Gastrocnemius medialis (tissue), 4 donors: ENCODE results near the gene CCDC27. TPM values are rescaled to one million over a fixed set of nuclear protein-coding genes. Genes with fewer than 3 reads are reported as not detected.

ENCODE experiments used
- ATAC-seq, 2 donors: fragments of 150-250 bp; one replicate each; pipeline ENCODE4 v1.9.1; 2016
- DNase-seq, 2 donors: peaks; one replicate each; pipeline ENCODE4 v3.0.0-alpha.2; 2019
- H3K27ac ChIP-seq, 4 donors: fragments of 200-600 bp; sonication (generic); 1 replicate in 1 of 4; 2 replicates in 3 of 4; pipeline ENCODE4 v1.5.1; 2016 to 2018; ENCODE audit warnings: mild to moderate bottlenecking in 2 of 4, moderate library complexity in 1 of 4
- H3K27me3 ChIP-seq, 3 donors: fragments of 200-600 bp; sonication (generic) in 2 of 3; 1 replicate in 1 of 3; 2 replicates in 2 of 3; pipeline versions ENCODE4 v1.5.1 to v1.6.0; 2016 to 2019; ENCODE audit warnings: mild to moderate bottlenecking in 1 of 3, moderate library complexity in 1 of 3
- H3K36me3 ChIP-seq, 2 donors: fragments of 200-600 bp; sonication (generic) in 1 of 2; one replicate each; pipeline ENCODE4 v1.5.1; 2017 to 2018
- H3K4me1 ChIP-seq, 2 donors: fragments of 200-600 bp; sonication (generic) in 1 of 2; one replicate each; pipeline ENCODE4 v1.5.1; 2016 to 2017; ENCODE audit warnings: mild to moderate bottlenecking in 2 of 2
- H3K4me3 ChIP-seq, 4 donors: fragments of 200-600 bp; sonication (generic) in 3 of 4; 1 replicate in 1 of 4; 2 replicates in 3 of 4; pipeline ENCODE4 v1.5.1; 2016 to 2019; ENCODE audit warnings: mild to moderate bottlenecking in 2 of 4
- H3K9me3 ChIP-seq, 3 donors: fragments of 200-600 bp; sonication (generic) in 2 of 3; 1 replicate in 1 of 3; 2 replicates in 2 of 3; pipeline ENCODE4 v1.5.1; 2016 to 2019
- POLR2A ChIP-seq, 2 donors: fragments of 450-650 bp; IDR thresholded peaks; one replicate each; pipeline ENCODE4 v1.6.1; 2017; ENCODE audit warnings: antibody characterized with exemption in 2 of 2, mild to moderate bottlenecking in 2 of 2, moderate library complexity in 2 of 2
- in situ Hi-C, 4 donors: fragments of 200-750 bp; cut with MboI; loops; one replicate each; pipeline versions ENCODE4 v1.15.0 to v1.8.0; 2017; ENCODE audit warnings: low sequenced_read_pairs in 4 of 4
- intact Hi-C: fragments of 100-400 bp; cut with DNase I; formaldehyde crosslinking; loops from one replicate; pipeline ENCODE4 v1.15.1; 2023; ENCODE audit warnings: low total_unique reads
- total RNA-seq, 4 donors: library from RNA; depleted of rRNA; stranded (reverse); fragments of >200 nt; gene quantifications; one replicate each; pipeline versions ENCODE4 v1.1.0 to v1.2.3, GENCODE V29; 2016
- TF ChIP-seq, protein P1 (sequence below), 5 experiments: fragments of 450-650 bp in 3 of 5; fragments of 200-600 bp in 2 of 5; sonication (generic) in 2 of 5; IDR thresholded peaks in 4 of 5; conservative IDR thresholded peaks in 1 of 5; 1 replicate in 4 of 5; 2 replicates in 1 of 5; pipeline ENCODE4 v1.5.1; 2016 to 2019; ENCODE audit warnings: antibody characterized with exemption in 5 of 5, mild to moderate bottlenecking in 3 of 5, moderate library complexity in 3 of 5

The CCDC27 gene
- total RNA-seq, 4 donors from 2014 or later, result 0.09 TPM; not detected in 3

DNA sequence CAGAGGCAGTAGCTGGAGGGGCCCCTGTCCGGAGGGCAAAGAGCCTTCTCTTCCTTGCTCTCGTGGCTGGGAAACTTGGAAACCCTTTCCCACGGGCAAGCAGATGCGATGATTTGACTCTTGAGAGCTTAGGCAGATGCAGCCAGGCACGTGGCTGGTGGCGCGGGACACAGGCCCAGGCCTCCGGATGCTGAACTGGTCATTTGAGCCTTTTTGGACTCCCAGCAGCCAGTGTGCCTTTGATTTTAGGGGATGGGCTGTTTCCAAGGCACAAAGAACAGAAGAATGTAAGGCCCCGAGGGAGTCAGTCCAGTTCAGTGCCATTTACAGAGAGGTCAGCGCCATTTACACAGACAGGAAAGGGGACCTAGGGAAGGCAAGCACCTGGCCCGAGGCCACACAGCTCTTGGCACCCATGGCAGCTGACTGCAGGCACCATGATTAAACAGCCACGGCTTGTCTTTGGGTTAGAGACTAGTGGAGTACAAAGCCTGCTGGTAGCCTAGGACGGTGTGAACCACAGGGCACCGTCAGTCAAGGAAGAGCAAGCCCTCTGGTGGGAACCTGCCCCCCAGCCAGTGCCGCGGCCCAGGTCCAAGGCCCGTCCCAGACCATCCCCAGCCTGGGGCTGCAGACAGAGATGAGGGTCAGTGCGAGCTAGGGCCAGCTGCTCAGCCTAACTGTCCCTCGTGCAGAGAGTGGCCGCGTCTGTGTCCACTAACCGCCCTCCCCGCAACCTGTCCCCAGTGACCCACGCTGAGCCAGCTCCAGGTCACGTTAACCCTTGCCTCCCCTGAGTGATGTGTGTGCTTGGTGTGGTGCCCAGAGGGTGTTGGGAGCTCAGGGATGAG lies 20.4 kb upstream of the CCDC27 start:
- H3K27me3 ChIP-seq, result peaks cover 7 to 17% (median 16%) of the 10 kb centered on the region in 3 donors
- H3K36me3 ChIP-seq, result peaks cover 0 to 9% of the 10 kb centered on the region in 2 donors
- intact Hi-C loops (no loop called here), in situ Hi-C loops (no loop called here)
- no peak overlapping the region for H3K4me3 ChIP-seq
- DNase-seq (no peak), ATAC-seq (peak; percentile 19 to 28)
- H3K27ac ChIP-seq, result no peak overlapping the region
- no peaks in the 10 kb centered on the region for H3K9me3 ChIP-seq
- TF ChIP-seq POLR2A (IDR thresholded peaks at IDR 0.05), result no peak
- TF ChIP-seq, protein P1, sequence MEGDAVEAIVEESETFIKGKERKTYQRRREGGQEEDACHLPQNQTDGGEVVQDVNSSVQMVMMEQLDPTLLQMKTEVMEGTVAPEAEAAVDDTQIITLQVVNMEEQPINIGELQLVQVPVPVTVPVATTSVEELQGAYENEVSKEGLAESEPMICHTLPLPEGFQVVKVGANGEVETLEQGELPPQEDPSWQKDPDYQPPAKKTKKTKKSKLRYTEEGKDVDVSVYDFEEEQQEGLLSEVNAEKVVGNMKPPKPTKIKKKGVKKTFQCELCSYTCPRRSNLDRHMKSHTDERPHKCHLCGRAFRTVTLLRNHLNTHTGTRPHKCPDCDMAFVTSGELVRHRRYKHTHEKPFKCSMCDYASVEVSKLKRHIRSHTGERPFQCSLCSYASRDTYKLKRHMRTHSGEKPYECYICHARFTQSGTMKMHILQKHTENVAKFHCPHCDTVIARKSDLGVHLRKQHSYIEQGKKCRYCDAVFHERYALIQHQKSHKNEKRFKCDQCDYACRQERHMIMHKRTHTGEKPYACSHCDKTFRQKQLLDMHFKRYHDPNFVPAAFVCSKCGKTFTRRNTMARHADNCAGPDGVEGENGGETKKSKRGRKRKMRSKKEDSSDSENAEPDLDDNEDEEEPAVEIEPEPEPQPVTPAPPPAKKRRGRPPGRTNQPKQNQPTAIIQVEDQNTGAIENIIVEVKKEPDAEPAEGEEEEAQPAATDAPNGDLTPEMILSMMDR (IDR thresholded peaks at IDR 0.05 in 4 of 5, conservative IDR thresholded peaks at IDR 0.05 in 1 of 5), result no peak
- H3K4me1 ChIP-seq, result peaks cover 18 to 20% of the 10 kb centered on the region in 2 donors

DNA sequence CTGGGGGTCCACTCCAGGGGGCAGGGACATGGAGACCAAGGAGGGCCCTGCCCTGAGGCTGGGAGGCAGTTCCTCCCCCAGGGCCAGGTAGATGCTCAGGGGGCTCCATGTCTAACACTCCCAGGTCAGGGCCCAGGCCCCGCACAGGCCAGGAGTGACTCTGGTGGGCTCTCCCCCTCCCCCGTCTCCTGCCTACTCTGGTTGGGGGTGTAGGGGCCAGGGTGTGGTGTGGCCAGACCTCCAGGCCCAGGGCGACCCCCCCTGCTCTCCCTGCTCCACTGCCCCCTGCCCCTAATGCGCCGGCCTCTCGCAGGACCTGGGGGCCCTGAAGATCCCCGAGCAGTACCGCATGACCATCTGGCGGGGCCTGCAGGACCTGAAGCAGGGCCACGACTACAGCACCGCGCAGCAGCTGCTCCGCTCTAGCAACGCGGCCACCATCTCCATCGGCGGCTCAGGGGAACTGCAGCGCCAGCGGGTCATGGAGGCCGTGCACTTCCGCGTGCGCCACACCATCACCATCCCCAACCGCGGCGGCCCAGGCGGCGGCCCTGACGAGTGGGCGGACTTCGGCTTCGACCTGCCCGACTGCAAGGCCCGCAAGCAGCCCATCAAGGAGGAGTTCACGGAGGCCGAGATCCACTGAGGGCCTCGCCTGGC lies 19.7 kb upstream of the CCDC27 start:
- Histone ChIP-seq H3K4me3 (no peak overlapping the region), H3K9me3 (no peaks in the 10 kb centered on the region), H3K36me3 (peaks cover 0 to 16% of the 10 kb centered on the region in 2 donors), H3K27ac (no peak overlapping the region), H3K4me1 (peaks cover 18 to 20% of the 10 kb centered on the region in 2 donors), H3K27me3 (peaks cover 7 to 16% (median 9%) of the 10 kb centered on the region in 3 donors)
- no peak for DNase-seq
- no peak for ATAC-seq
- intact Hi-C loops (no loop called here), in situ Hi-C loops (no loop called here)
- no peak for TF ChIP-seq POLR2A (IDR thresholded peaks at IDR 0.05)
- TF ChIP-seq, protein P1 (IDR thresholded peaks at IDR 0.05 in 4 of 5, conservative IDR thresholded peaks at IDR 0.05 in 1 of 5), result no peak

DNA sequence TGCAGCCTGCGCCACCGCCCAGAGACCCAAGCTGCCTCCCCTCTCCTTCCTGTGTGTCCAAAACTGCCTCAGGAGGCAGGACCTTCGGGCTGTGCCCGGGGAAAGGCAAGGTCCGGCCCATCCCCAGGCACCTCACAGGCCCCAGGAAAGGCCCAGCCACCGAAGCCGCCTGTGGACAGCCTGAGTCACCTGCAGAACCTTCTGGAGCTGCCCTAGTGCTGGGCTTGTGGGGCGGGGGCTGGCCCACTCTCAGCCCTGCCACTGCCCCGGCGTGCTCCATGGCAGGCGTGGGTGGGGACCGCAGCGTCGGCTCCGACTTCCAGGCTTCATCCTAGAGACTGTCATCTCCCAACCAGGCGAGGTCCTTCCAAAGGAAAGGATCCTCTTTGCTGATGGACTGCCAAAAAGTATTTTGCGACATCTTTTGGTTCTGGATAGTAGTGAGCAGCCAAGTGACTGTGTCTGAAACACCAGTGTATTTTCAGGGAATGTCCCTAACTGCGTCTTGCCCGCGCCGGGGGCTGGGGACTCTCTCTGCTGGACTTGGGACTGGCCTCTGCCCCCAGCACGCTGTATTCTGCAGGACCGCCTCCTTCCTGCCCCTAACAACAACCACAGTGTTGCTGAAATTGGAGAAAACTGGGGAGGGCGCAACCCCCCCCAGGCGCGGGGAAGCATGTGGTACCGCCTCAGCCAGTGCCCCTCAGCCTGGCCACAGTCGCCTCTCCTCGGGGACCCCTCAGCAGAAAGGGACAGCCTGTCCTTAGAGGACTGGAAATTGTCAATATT lies 19.0 kb upstream of the CCDC27 start:
- Histone ChIP-seq H3K36me3 (peaks cover 0 to 23% of the 10 kb centered on the region in 2 donors), H3K27ac (no peak overlapping the region), H3K4me3 (no peak overlapping the region), H3K9me3 (no peaks in the 10 kb centered on the region), H3K4me1 (peaks cover 18 to 20% of the 10 kb centered on the region in 2 donors), H3K27me3 (peaks cover 2 to 12% (median 7%) of the 10 kb centered on the region in 3 donors)
- in situ Hi-C loops, result no loop called here
- intact Hi-C loops, result no loop called here
- DNase-seq, result no peak
- no peak for TF ChIP-seq POLR2A (IDR thresholded peaks at IDR 0.05)
- TF ChIP-seq, protein P1 (IDR thresholded peaks at IDR 0.05 in 4 of 5, conservative IDR thresholded peaks at IDR 0.05 in 1 of 5), result no peak
- ATAC-seq, result no peak

DNA sequence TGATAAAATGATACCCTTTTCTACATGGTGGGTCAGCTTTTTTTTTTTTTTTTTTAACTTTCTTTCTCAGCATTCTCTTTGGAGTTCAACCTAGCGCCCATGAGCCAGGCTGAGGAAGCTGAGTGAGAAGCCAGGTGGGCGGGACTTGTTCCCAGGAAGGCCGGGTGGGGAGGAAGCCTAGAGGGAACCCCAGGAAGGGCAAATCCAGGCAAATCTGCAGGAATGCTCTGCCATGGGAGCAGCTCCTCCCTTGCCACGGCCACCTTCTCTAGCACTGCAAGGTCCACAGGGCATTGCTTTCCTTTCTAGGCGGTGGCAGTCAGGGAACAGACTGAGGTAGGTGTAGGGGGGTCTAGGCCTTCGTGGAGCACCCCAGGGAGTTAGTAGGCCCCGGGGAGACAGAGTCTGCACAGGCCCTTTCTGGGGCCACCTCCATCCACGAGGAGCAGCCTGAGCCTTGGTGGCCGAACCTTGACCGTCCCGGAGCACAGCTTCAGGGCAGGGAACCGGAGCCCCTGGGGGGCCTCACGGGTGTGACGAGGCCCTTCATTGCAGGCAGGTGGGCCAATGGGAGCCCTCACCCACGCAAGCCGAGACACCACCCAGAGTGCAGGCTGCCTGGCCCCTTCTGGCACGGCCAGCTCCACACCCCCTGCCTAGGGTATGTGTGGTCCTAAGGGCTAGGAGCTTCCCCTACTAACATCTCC lies 18.2 kb upstream of the CCDC27 start:
- Histone ChIP-seq H3K4me3 (no peak overlapping the region), H3K27me3 (peaks cover 0 to 8% (median 7%) of the 10 kb centered on the region in 3 donors), H3K4me1 (peaks cover 18 to 20% of the 10 kb centered on the region in 2 donors), H3K27ac (no peak overlapping the region), H3K36me3 (peaks cover 0 to 31% of the 10 kb centered on the region in 2 donors), H3K9me3 (no peaks in the 10 kb centered on the region)
- intact Hi-C loops, result no loop called here
- no peak for DNase-seq
- no peak for ATAC-seq
- in situ Hi-C loops, result no loop called here
- TF ChIP-seq, protein P1 (IDR thresholded peaks at IDR 0.05 in 4 of 5, conservative IDR thresholded peaks at IDR 0.05 in 1 of 5), result no peak
- TF ChIP-seq POLR2A (IDR thresholded peaks at IDR 0.05), result no peak
